ELF-1 (cell line): ENCODE results near the gene EMILIN1.
"Not testable (repeated sequence)": the region's sequence is repeated elsewhere in the genome, so short reads cannot be mapped to it uniquely, and the experiment has no call there.

Experiments used
- DNase-seq: peaks from one replicate; pipeline ENCODE4 v3.0.0-alpha.2; 2016; ENCODE audit warnings: low read depth, low spot score

EMILIN1 gene

DNA sequence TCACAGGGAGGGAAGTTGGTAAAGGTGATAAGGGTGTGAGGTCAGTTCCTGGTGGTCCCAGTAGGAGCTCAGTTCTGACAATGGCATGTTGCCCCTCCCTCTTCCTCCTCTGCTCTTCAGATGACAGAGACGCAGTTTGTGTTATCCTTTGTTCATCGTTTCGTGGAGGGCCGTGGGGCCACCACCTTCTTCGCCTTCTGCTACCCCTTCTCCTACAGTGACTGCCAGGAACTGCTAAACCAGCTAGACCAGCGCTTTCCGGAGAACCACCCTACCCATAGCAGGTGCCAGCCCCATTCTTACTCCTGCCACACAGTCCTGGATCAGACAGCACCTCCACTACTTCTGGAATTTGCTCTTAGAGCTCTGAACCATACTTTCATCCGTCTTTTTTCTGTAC is 24.6 kb upstream of the EMILIN1 start:
- no peak for DNase-seq

DNA sequence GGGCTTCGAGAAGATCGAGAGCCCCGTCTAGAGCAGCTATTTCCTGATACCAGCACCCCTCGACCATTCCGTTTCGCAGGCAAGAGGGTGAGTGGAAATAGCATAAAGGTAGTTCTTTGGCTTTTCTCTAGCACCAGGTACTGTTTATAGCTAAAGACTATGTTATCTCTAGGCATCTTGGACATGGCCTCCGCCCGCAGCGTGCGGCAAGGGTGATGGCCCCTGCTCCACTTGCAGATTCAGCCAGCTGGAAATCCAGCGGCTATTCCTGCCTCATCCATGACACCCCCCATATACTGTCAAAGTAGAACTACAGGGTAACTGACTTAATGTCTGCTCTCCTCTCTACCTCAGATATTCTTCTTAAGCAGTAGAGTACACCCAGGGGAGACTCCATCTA is 23.7 kb upstream of the EMILIN1 start:
- DNase-seq, result no peak

DNA sequence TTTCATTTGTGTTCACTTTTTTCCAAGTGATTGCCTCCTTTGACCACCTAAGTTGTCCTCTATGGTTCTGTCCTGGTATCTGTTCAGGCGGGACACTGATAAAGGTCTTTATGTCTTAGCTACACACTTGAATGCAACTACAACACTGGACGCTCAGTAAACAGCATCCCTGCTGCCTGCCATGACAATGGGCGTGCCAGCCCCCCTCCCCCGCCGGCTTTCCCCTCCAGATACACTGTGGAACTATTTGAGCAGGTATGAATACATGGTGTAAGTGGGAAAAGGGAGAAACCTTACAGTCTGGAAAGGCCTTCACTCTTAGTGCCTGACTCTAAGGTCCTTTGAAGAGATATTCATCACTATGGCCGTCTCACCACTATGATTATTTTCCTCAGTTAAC is 21.2 kb upstream of the EMILIN1 start:
- no peak for DNase-seq

DNA sequence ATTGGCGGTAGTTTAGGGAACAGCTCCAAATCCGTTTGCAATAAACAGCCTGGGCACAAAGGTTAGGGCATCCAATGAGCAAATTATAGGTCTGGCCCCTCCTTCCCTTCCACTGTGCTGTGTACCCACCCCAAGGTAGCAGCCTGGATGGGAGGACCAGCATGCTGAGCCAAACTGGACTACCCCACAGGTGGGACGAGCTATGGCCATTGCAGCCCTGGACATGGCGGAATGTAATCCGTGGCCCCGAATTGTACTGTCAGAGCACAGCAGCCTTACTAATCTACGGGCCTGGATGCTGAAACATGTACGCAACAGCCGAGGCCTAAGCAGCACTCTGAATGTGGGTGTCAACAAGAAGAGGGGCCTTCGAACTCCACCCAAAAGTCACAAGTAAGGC is 20.2 kb upstream of the EMILIN1 start:
- DNase-seq, result no peak

DNA sequence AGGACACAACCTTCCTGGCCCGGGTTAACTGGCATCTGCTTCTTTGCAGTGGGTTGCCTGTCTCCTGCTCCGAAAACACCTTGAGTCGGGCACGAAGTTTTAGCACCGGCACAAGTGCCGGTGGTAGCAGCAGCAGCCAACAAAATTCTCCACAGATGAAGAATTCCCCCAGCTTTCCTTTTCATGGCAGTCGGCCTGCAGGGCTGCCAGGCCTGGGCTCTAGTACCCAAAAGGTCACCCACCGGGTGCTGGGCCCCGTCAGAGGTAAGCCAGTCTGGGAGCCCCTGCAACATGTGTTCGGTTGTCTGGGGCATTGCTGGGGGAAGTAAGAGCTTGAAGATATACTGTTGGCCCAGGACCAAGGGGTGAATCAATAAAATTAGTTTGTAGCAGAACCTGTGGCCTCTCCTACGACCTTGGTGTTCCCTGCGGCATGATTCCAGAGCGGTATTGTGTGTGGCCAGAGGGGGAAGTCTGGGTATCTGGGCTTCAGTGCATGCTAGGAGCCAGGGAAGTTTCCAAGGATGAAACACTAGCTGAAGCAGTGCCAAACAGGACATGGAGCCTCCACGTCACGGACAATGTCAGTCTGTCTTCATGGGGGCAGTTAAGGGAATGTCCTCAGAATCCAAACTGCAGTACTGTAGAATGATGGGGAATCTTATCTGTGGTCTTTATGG is 19.1 kb upstream of the EMILIN1 start:
- no peak for DNase-seq

DNA sequence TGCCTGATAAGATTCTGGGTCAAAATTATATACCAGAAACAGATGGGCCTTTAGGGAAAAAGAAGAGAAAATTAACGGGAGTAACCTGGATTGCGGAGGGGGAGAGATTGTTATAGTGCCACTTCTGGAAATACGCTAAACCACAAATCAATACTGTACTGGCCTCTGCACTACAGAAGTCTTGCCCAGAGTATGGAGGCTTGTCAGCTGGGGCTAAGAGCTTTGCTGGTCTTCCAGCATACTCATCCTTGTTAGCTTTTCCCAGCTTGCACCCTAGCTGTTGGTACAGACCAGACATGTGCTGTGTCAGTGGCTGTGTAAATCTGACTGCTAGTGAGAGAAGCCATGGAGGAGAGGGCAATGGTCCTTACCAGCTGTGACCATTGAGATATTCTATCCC is 18.1 kb upstream of the EMILIN1 start:
- DNase-seq, result no peak

DNA sequence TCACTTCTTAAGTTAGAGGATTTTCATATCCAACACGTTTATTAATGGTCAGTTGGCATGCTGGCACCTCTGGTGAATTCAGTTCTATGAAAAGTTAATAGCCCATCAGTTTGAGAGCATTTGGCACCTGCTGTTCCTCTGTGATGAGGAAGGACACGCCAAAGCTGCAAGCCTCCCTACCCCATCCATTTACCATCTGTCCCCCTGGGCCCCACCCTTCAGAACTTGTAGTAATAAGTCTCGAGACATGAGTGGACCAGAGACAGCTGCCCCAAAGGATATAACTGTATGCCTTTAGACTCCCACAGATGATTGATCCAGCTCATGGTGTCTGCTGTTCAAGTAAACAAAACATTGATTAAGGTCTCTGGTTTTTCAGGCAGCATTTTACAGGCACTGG is 13.3 kb upstream of the EMILIN1 start:
- DNase-seq, result no peak

DNA sequence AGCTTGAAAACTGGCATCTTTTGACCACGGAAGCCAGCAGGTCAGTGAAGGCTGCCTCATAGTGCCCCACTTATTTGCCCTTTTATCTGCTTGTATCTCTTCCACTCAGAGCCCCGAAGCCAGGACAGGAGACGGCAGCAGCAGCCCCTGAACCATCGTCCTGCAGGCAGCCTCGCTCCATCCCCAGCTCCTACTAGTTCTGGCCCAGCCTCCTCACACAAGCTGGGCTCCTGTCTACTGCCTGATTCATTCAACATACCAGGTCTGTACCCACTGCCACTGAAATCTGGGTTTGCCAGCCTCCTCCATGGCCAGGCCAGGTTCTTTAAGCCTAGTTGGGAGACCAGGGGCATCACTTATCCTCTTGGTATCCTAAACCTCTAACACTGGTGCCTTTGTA is 11.0 kb upstream of the EMILIN1 start:
- DNase-seq, result no peak

DNA sequence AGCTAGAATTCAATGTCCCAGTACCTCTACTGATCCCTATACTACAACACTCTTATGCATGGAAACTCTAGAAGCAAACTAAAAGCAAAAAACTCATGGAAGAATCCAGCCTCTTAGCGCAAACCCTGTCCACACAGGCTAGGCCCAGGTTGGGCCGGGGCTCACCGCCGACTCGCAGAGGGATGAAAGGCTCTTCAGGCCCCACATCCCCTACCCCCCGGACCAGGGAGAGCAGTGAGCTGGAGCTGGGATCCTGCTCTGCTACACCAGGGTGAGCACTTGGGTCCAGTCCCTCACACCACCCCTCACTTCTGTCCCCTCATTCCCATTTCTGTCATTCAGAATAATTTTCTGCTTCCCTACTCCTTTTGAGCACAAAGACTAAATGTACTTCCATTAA is 9.0 kb upstream of the EMILIN1 start:
- no peak for DNase-seq

DNA sequence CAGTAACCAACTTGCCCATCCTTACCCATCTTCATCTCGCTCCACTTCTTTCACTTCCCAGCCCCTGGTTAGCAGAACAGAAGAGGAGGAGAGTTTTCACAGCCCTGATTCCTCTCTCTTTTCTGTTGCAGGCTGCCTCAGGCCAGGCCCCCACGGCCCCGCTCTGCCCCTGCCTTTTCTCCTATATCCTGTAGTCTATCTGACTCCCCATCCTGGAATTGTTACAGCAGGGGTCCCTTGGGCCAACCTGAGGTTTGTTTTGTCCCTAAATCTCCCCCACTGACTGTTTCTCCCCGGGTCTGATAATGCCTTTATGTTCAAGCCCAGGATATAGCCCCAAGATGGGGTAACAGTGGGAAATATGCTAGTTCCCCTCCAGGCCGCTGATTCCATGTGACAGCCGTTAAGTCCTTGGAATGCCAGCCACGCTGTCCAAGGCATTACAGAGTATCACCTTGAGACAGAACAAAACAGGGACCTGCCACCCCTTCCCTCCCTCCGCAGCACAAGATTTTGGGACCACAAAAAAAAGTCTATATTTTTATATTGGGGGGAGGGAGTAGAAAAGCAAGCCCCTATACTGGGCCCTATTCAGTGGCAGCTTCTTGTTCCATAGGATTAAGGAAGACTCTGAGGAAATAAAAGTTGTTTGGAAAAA is 8.3 kb upstream of the EMILIN1 start:
- no peak for DNase-seq

DNA sequence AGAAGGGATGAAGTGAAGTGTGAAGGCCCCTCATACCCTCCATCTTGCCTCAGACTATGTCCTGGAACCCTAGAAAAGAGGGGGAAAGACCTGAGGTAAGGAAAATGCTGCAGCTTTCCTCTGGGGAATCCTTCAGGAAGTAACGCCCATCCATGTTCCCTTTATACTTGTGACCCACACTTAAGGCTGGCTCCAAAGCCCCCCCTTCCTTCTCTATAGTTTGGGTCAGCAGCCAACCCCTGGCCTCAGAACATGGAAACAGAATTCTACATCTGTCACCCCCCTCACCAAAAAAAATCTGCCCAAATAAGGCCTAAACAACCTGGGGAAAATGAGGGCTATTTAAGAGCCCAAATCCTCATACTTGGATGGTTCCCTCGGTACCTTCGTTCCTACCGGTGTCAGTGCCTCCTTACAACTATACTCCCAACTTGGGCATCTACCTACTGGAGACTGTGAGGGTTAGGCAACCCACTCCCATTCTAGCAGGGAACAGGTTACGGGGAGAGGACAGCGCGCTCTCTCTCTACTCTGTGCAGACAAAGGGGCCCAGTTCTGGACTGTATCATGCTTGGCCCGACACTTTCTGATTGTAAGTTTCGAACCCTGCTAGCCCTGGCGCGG is 7.7 kb upstream of the EMILIN1 start:
- no peak for DNase-seq

DNA sequence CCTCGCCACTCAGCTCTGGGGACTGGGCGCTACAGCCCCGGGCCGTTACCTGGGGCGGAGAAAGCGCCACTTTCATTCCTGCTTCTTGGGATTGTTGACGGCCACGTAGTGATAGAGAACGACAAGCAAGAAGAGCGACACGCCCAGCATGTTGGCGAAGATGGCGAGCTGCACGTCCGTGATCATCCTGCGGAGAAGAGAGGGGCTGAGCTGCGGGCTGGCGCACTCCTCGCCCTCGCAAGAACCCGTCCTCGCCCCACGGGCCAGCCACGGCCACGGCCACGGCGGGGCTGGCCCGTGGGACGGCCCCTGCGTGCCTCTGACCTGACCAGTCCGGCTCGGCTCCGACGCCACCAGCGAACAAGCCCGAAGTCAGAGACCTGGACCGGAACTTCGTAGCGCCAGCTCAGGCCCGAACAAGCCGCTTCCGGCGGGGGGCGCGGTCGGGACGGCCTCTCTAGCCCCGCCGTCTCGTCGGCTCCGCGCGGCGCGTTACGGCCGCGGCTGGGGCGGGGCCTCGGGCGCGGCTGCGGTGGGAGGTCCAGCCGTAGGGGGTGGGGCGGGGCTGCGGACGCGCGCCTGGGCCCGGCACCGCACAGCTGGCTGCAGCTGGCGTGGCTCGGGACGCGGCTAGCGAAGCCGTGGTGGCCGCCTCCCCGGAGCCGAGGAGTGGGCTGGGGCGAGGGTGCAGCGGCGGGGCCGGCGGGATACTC is 7.0 kb upstream of the EMILIN1 start, which contains the start of gene OST4:
Gene OST4 (minus strand): TSS at position 378 of the 713 bp plus-strand sequence.
- DNase-seq, result peak; percentile 91

DNA sequence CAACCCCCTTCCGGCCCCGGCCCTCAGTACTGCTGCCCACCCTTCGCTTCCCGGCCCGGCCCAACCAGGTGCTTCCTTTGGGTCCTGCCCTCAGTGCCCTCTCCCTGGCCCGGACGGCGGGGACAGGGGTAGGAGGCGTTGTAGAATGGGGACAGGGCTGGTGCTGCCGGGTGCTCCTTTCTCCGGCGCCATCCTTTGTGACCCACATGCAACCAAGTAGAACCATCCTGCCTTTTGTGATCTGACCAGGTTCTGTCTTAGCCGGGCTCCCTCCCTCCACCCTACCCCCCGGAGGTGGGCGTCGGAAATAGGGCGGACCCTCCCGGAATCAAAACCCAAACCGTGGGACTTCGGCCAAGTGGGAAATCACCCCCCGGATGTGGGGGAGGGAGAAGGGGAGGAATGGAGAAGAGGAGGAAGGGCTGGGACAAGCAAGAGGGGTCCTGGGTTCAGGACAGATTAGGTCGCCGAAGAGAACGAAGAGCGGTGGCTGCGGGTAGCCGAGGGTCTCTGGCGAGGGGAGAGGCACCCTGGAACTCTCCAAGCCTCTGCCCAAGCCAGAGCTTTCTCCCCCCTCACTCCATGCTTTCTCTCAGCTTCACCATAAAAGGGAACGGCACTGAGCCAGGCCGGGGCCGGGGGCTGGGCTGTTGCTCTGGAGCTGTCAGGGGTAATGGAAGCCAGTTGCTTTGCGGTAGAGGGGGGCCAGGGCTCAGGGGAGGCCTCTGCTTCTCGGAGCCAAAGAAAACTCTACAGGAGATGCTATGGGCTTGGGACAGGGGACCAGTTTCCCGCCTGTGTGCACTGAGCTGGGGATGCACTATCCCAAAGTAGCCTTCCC is 6.2 kb upstream of the EMILIN1 start:
- peak; percentile 64 for DNase-seq

DNA sequence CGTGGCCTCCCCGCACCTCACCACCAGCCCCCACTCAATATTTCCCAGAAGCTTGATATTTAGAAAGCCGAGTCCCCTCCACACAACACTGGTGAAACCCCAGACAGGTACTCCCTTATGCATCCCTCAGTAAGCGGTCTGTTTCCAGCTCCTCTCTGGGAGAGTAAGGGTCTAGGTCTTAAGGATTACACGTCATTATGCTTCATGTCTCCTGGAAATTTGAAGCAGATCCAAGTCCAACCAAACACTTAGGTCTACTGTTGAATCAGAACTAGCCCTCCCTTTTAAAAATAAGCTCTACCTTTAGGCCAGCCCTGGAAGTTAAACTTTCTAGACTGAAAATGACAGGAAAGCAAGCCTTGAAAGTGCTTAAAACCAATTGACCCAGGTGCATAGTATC is 5.5 kb upstream of the EMILIN1 start:
- no peak for DNase-seq

DNA sequence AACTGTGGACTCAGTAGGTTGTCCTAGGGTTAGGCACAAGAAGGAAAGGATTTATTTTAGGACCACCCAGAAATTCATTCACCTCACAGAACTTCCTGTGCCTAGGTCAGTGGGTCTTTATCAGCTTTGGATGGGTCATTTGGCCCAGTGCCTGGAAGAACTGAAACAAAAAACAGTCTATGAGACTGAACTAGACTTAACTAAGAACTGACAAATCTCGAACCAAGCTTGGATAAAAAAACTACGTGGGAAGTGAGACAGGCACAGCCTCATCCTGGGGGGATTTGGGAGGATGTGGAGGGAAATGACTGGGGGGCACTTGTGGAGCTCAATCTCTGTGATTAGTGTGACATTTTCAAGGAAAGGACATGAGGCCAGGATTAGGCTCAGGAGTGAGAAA is 4.6 kb upstream of the EMILIN1 start:
- DNase-seq, result no peak

DNA sequence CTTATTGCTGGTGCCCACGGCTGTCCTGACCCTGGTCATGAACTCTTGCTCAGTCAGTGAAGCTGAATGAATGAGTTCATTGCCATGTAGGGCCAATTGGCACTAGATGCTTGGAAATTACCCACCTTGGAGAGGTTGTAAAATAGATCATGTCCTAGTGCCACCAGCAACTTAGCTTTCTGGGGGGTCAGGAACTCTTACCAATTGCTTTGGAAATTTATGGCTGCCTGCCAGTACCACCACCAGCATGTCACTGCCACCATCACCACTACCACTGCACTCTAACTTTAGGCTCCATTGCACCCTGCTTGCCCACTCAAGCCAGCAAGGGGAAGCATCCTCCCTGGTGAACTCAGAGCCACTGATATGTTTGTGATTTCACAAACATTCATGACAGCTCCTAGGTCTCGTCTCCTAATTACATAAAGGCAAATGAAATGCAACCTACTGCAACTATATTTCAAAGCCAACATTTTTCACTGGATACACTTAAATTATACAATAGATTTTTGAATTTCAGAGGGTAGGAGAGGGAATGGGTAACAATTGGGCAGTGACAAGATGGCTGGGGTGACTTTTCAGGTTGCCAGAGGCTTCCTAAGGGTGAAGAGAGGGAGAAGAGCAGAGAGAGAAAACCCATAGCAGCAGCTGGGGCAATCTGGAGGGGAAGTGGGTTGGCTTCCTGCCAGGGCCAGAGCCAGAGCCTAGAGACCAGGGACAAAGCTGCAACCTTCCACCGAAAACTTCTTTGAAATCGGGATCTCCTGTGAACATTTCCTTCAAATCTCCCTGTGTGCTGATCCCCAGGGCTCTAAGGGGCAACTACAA is 3.5 kb upstream of the EMILIN1 start:
- DNase-seq, result no peak

DNA sequence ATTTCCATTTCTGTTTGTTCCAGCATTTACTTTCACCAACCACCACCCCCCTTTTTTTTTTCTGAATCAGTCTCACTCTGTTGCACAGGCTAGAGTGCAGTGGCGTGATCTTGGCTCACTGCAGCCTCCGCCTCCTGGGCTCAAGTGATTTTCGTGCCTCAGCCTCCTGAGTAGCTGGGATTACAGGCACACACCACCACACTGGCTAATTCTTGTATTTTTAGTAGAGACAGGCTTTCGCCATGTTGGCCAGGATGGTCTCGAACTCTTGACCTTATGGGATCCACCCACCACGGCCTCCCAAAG is 2.9 kb upstream of the EMILIN1 start:
- not testable (repeated sequence) for DNase-seq

DNA sequence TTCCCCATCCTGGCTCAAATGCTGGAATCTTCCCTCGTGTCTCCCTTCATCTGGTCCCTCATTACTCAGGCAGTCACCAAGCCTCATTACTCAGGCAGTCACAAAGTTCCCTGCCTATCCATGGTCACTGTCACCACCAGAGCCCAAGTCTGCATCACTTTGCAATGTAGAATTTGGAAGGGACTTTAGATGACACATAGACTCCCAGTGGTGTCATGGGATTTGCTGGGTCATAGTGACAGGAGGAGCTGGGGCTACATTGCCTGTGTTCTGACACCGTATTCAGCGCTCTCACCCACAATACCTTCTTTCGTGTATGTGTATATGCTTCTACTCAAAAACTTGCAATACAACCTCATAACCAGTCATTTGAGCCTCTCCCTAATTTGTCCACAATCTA is 2.1 kb upstream of the EMILIN1 start:
- DNase-seq, result no peak

DNA sequence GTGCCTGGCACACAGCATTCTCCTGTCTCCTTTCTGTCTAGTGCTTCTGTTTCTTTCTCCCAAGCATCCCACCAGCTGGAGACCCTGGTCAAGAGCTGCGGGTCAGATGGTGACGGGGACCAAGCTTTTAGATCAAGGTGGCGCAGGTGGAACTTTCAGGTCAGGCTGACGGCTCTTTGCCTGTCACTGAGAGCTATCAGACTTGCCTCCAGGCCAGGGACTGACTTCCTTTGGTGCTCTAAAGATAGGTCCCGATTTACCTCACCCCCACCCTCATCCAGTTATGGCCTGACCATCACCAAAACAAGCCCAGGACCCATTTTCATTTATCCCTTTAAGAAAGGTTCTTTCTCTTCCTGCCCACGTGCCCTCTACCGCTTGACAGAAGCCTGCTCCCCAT is 1.2 kb upstream of the EMILIN1 start:
- DNase-seq, result no peak

DNA sequence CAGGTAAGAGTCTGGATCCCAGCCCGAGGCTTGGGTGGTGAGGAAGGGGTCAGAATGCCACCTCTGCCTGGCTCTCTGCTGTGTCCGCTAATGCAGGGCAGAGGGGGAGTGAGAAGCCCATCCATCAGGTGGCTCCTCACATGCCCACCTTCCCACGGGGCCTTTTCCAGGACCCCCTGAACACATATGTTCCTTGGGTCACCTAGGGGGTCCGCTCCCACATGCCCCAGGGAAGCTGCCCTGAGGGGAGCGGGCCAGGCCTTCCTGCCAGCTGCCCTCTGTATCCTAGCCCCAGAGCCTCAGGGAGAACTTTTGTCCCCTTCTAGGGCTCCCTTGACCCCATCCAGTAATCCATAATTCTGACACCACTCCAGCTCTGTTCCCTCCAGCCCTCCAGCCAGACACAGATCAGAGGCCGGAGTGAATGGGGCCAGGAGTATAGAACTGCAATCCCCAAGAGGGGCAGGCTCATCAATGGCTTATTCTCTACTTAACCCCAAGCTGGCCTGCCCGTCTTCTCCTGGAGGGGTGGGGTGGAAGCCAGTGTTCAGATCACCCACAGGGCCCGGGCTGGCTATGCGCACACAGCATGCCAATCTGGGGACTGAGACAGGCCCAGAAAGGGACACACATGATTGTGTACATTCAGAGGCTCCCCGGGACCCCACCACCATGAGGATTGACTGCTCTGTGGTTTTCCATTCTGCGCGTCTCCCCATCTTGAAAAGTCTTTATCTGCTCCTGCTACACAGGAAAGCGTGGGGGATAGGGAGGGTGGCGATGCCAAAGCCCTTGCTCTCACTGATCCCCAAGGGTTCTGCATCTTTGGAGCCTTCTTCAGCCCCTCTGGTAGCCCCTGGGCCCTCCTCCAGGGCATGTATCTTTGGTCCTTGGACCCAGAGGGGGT is 1.1 kb downstream of the EMILIN1 start:
- no peak for DNase-seq
